Panc1 (cell line): ENCODE results near the gene HUS1B. TPM values are rescaled to one million over a fixed set of nuclear protein-coding genes. Genes with fewer than 3 reads are reported as not detected.
"Not testable (repeated sequence)": the region's sequence is repeated elsewhere in the genome, so short reads cannot be mapped to it uniquely, and the experiment has no call there.

Source experiments
- ATAC-seq: fragments of 200-7000 bp; cut with Tn5 transposase; 2 replicates; pipeline ENCODE4 v1.9.1; 2020; ENCODE audit warnings: mild to moderate bottlenecking, moderate library complexity
- BruUV-seq: library from RNA; stranded (reverse); fragments of 400-500 nt; replicated peaks from 2 replicates; lab custom pipeline; 2021; lab: Mats Ljungman, UMichigan
- CTCF ChIA-PET: fragments of 300-600 bp; sonication (Branson Sonifier 250); formaldehyde crosslinking; loops from one replicate; lab custom pipeline; 2022; ENCODE audit warnings: antibody characterized with exemption; lab: Charles Lee
- POLR2A ChIA-PET: fragments of 300-600 bp; sonication (Branson Sonifier 250); formaldehyde crosslinking; loops from one replicate; lab custom pipeline; 2022; ENCODE audit warnings: antibody characterized with exemption; lab: Charles Lee
- DNase-seq: peaks from one replicate; pipeline ENCODE4 v3.0.0-alpha.2; 2010; ENCODE audit warnings: low read depth, low spot score
- H3K27ac ChIP-seq: 2 replicates; pipeline ENCODE4 v1.5.1; 2011; ENCODE audit warnings: mild to moderate bottlenecking, low read length, inconsistent platforms
- H3K27me3 ChIP-seq: fragments of 200-500 bp; sonication (Bioruptor generic); 2 replicates; pipeline ENCODE4 v1.6.0; 2014; ENCODE audit warnings: low read length, inconsistent platforms; ENCODE audit not compliant: control insufficient read depth, insufficient read depth
- H3K36me3 ChIP-seq: fragments of 200-500 bp; sonication (Bioruptor generic); 2 replicates; pipeline ENCODE4 v1.5.1; 2014; ENCODE audit warnings: inconsistent platforms, mild to moderate bottlenecking, low read length, moderate library complexity; ENCODE audit not compliant: control insufficient read depth, insufficient read depth
- H3K4me1 ChIP-seq: 2 replicates; pipeline ENCODE4 v1.5.1; 2011; ENCODE audit warnings: inconsistent platforms, mild to moderate bottlenecking, low read length, moderate library complexity; ENCODE audit not compliant: control insufficient read depth, insufficient read depth
- H3K4me3 ChIP-seq, 2 experiments: 2 replicates each; pipeline ENCODE4 v1.5.1; 2011 to 2012; ENCODE audit warnings: low read depth in 2 of 2, low read length in 2 of 2, mild to moderate bottlenecking in 2 of 2, inconsistent platforms in 1 of 2, moderate library complexity in 1 of 2
- H3K9me3 ChIP-seq: fragments of 200-500 bp; sonication (Bioruptor generic); 2 replicates; pipeline ENCODE4 v1.5.1; 2014; ENCODE audit warnings: low read depth, mild to moderate bottlenecking, inconsistent platforms, low read length, moderate library complexity; ENCODE audit not compliant: control insufficient read depth, insufficient read depth
- POLR2AphosphoS5 ChIP-seq: IDR thresholded peaks from 2 replicates; pipeline ENCODE4 v1.6.1; 2012; ENCODE audit warnings: mild to moderate bottlenecking, low read depth, low read length, moderate library complexity
- SIN3A ChIP-seq: IDR thresholded peaks from 2 replicates; pipeline ENCODE4 v1.6.1; 2012; ENCODE audit warnings: low read depth, mild to moderate bottlenecking, low read length, moderate library complexity, borderline replicate concordance; ENCODE audit not compliant: insufficient read depth
- TCF7L2 ChIP-seq: IDR thresholded peaks from 2 replicates; pipeline ENCODE4 v1.6.1; 2011; ENCODE audit warnings: mild to moderate bottlenecking, low read depth, low read length, inconsistent platforms
- in situ Hi-C: cut with HindIII; loops from 2 replicates; pipeline ENCODE4 v1.10.0; 2016; ENCODE audit warnings: low sequenced_read_pairs, low pct_unique_long_range_greater_than_20kb
- intact Hi-C: fragments of 100-400 bp; cut with micrococcal nuclease; formaldehyde crosslinking; loops from one replicate; pipeline ENCODE4 v1.10.0; 2022; ENCODE audit not compliant: unreplicated experiment
- total RNA-seq: library from RNA; stranded (reverse); gene quantifications from one replicate; pipeline ENCODE4 v1.2.1, GENCODE V29; 2021; ENCODE audit not compliant: unreplicated experiment
- TF ChIP-seq, protein P1 (sequence below), 2 experiments: IDR thresholded peaks; 2 replicates each; pipeline ENCODE4 v1.6.1; 2011 to 2012; ENCODE audit warnings: low read depth in 2 of 2, control low read depth in 1 of 2, low read length in 1 of 2, mild to moderate bottlenecking in 1 of 2, moderate library complexity in 1 of 2; ENCODE audit not compliant: insufficient read depth in 1 of 2
- TF ChIP-seq, protein P2 (sequence below): fragments of 450-650 bp; IDR thresholded peaks from 2 replicates; pipeline ENCODE4 v1.5.1; 2017; ENCODE audit warnings: mild to moderate bottlenecking

The HUS1B gene
- total RNA-seq, 1 experiment from 2014 or later = 0.74 TPM

DNA sequence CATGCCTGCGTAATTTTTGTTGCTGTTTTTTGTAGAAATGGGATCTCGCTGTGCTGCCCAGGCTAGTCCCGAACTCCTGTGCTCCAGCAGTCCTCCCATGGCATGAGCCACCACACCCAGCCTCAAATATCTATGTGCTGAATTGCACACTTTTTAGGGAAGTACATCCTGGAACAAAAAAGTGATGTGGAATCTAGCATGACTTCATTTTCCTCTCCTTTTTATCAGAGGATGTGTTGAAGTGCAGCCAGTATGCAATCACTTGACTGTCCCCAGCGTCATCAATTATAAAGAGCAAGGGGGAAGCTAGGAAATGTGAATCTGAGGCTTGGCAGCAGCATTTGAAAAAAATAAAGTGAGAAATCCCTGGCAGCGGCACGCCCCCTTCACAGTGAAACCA lies 42.4 kb upstream of the HUS1B start:
- no peak for DNase-seq

DNA sequence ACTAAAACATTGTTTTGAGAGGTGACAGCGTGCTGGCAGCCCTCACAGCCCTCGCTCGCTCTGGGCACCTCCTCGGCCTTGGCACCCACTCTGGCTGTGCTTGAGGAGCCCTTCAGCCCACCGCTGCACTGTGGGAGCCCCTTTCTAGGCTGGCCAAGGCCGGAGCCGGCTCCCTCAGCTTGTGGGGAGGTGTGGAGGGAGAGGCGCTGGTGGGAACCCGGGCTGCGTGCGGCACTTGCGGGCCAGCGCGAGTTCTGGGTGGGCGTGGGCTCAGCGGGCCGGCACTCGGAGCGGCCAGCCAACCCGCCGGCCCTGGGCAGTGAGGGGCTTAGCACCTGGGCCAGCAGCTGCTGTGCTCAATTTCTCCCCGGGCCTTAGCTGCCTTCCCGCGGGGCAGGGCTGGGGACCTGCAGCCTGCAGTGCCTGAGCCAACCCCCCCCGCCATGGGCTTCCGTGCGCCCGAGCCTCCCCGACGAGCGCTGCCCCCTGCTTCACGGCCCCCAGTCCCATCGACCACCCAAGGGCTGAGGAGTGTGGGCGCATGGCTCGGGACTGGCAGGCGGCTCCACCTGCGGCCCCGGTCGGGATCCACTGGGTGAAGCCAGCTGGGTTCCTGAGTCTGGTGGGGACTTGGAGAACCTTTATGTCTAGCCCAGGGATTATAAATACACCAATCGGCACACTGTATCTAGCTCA lies 37.7 kb upstream of the HUS1B start:
- CTCF ChIA-PET, H3K4me3 ChIP-seq, H3K9me3 ChIP-seq, ATAC-seq, H3K27ac ChIP-seq, POLR2A ChIA-PET, in situ Hi-C loops, H3K36me3 ChIP-seq, DNase-seq, BruUV-seq, intact Hi-C loops, H3K27me3 ChIP-seq: not testable (repeated sequence)
- H3K4me1 ChIP-seq = peaks cover 12% of the 10 kb centered on the region

More for the DNA sequence above, 42.4 kb upstream of the HUS1B start:
- Histone ChIP-seq H3K4me1 (no peaks in the 10 kb centered on the region), H3K27ac (no peak overlapping the region), H3K36me3 (no peaks in the 10 kb centered on the region), H3K9me3 (no peaks in the 10 kb centered on the region), H3K27me3 (no peaks in the 10 kb centered on the region; the same call in 1 of the 2 replicates), H3K4me3 (no peak overlapping the region)
- POLR2A ChIA-PET = no interaction called here
- intact Hi-C loops = no loop called here
- CTCF ChIA-PET = no interaction called here
- TF ChIP-seq, protein P1, sequence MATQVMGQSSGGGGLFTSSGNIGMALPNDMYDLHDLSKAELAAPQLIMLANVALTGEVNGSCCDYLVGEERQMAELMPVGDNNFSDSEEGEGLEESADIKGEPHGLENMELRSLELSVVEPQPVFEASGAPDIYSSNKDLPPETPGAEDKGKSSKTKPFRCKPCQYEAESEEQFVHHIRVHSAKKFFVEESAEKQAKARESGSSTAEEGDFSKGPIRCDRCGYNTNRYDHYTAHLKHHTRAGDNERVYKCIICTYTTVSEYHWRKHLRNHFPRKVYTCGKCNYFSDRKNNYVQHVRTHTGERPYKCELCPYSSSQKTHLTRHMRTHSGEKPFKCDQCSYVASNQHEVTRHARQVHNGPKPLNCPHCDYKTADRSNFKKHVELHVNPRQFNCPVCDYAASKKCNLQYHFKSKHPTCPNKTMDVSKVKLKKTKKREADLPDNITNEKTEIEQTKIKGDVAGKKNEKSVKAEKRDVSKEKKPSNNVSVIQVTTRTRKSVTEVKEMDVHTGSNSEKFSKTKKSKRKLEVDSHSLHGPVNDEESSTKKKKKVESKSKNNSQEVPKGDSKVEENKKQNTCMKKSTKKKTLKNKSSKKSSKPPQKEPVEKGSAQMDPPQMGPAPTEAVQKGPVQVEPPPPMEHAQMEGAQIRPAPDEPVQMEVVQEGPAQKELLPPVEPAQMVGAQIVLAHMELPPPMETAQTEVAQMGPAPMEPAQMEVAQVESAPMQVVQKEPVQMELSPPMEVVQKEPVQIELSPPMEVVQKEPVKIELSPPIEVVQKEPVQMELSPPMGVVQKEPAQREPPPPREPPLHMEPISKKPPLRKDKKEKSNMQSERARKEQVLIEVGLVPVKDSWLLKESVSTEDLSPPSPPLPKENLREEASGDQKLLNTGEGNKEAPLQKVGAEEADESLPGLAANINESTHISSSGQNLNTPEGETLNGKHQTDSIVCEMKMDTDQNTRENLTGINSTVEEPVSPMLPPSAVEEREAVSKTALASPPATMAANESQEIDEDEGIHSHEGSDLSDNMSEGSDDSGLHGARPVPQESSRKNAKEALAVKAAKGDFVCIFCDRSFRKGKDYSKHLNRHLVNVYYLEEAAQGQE (IDR thresholded peaks at IDR 0.05; ENCODE audit: insufficient read depth in 1 of 2, low read depth in 2 of 2, low read length in 1 of 2) = no peak
- TF ChIP-seq SIN3A (no peak), POLR2AphosphoS5 (no peak), TCF7L2 (no peak)
- TF ChIP-seq, protein P2, sequence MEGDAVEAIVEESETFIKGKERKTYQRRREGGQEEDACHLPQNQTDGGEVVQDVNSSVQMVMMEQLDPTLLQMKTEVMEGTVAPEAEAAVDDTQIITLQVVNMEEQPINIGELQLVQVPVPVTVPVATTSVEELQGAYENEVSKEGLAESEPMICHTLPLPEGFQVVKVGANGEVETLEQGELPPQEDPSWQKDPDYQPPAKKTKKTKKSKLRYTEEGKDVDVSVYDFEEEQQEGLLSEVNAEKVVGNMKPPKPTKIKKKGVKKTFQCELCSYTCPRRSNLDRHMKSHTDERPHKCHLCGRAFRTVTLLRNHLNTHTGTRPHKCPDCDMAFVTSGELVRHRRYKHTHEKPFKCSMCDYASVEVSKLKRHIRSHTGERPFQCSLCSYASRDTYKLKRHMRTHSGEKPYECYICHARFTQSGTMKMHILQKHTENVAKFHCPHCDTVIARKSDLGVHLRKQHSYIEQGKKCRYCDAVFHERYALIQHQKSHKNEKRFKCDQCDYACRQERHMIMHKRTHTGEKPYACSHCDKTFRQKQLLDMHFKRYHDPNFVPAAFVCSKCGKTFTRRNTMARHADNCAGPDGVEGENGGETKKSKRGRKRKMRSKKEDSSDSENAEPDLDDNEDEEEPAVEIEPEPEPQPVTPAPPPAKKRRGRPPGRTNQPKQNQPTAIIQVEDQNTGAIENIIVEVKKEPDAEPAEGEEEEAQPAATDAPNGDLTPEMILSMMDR = no peak
- no peak for ATAC-seq
- in situ Hi-C loops = no loop called here
- BruUV-seq = no TSS peak

DNA sequence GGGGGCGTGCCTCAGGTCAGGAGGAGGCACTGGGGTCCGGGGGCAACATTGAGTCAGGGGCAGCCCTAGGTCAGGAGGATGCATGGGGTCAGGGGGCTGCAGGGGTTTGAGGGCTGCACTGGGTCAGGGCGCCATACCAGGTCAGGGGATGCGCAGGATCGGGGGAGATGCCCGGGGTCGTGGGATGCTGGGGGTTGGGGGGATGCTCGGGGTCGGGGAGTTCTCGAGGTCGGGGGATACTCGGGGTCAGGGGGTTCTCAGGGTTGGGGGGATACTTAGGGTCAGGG lies 36.8 kb upstream of the HUS1B start:
- peak overlapping the region; percentile 88 to 91 for H3K4me3 ChIP-seq
- no peaks in the 10 kb centered on the region; the same call in none of the 2 replicates for H3K36me3 ChIP-seq
- intact Hi-C loops = no loop called here
- H3K9me3 ChIP-seq = no peaks in the 10 kb centered on the region
- TF ChIP-seq TCF7L2 (no peak), SIN3A (no peak), POLR2AphosphoS5 (no peak)
- TF ChIP-seq, protein P2 = no peak
- TF ChIP-seq, protein P1 (IDR thresholded peaks at IDR 0.05; ENCODE audit: insufficient read depth in 1 of 2, low read depth in 2 of 2, low read length in 1 of 2) = no peak
- H3K27me3 ChIP-seq = no peaks in the 10 kb centered on the region
- BruUV-seq = no TSS peak
- POLR2A ChIA-PET = no interaction called here
- ATAC-seq (no peak), DNase-seq (no peak)
- H3K27ac ChIP-seq = no peak overlapping the region
- CTCF ChIA-PET = no interaction called here
- H3K4me1 ChIP-seq = peaks cover 12% of the 10 kb centered on the region
- in situ Hi-C loops = no loop called here
